ENCODE data around the gene ZNF138.

Gene ZNF138

DNA sequence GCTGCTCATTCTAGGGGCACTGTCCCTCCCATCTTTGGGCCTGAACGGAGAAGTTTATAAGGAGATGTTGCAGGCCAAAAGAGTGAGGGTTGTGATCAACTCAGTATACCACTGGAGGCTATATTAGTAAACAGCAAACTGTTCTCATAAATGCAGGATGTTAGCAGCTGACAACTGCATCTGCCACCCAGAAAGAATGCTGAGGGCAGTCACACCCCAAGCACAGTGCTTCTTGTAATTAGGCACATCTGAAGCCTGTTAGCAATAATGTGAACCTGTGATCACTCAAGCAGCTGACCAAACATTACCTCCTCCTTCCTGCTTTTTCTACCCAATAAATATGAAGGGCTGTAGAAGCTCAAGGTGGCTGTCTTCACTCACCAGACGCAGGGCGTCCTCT lies 38.4 kb upstream of the ZNF138 start:
- H3K36me3 ChIP-seq (ENCODE audit: control insufficient read depth in 2 of 2, insufficient read depth in 1 of 2, low read length in 2 of 2) = no peaks in the 10 kb centered on the region
- no peaks in the 10 kb centered on the region for H3K9me3 ChIP-seq (ENCODE audit: control insufficient read depth, insufficient read depth, low read depth, low read length)
- H3K27ac ChIP-seq (ENCODE audit: extremely low read depth, low read depth, low read length) = no peak overlapping the region
- ChIA-PET POLR2A (no interaction called here), CTCF (no interaction called here)
- TF ChIP-seq MYNN (tag by site-specific recombination; IDR thresholded peaks at IDR 0.05; ENCODE audit: borderline replicate concordance) (no peak), KLF1 (tag by site-specific recombination; IDR thresholded peaks at IDR 0.05) (no peak), ZNF629 (tag by site-specific recombination; IDR thresholded peaks at IDR 0.05) (no peak), ZNF664 (tag by site-specific recombination; IDR thresholded peaks at IDR 0.05) (no peak), ZNF596 (tag by site-specific recombination; IDR thresholded peaks at IDR 0.05) (no peak), OVOL3 (tag by site-specific recombination; IDR thresholded peaks at IDR 0.05) (no peak), ZNF677 (tag by site-specific recombination; IDR thresholded peaks at IDR 0.05) (no peak), ZNF529 (tag by site-specific recombination; IDR thresholded peaks at IDR 0.05; ENCODE audit: insufficient replicate concordance) (no peak)
- TF ChIP-seq, protein P1, sequence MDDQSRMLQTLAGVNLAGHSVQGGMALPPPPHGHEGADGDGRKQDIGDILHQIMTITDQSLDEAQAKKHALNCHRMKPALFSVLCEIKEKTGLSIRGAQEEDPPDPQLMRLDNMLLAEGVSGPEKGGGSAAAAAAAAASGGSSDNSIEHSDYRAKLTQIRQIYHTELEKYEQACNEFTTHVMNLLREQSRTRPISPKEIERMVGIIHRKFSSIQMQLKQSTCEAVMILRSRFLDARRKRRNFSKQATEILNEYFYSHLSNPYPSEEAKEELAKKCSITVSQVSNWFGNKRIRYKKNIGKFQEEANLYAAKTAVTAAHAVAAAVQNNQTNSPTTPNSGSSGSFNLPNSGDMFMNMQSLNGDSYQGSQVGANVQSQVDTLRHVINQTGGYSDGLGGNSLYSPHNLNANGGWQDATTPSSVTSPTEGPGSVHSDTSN (CRISPR knock-in tag; IDR thresholded peaks at IDR 0.05) = no peak
- no peaks in the 10 kb centered on the region for H3K4me1 ChIP-seq (ENCODE audit: control insufficient read depth, insufficient read depth, low read length)
- H3K4me3 ChIP-seq (ENCODE audit: low read depth, low read length) = no peak overlapping the region

DNA sequence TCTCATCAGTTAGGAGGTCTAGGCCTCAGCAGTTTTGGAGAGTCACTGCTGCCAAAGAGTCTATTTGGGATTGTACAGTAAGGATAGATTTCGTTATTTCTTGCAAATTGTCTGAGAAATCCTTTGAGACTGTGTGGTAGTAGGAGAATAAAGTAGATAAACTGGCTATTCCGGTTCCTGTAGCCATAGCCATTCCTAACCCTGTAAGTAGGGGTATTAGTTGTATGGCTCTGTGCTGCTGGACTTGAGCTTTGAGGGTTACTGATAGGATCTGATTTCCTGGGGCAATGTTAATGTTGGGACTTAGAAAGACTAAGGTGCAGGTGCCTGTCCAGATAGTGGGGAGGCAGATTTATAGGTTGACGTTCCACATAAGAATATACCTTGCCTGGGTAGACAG lies 36.1 kb upstream of the ZNF138 start:
- Histone ChIP-seq H3K4me1 (ENCODE audit: control insufficient read depth, insufficient read depth, low read length) (no peaks in the 10 kb centered on the region), H3K4me3 (ENCODE audit: low read depth, low read length) (no peak overlapping the region), H3K9me3 (ENCODE audit: control insufficient read depth, insufficient read depth, low read depth, low read length) (no peaks in the 10 kb centered on the region), H3K36me3 (ENCODE audit: control insufficient read depth in 2 of 2, insufficient read depth in 1 of 2, low read length in 2 of 2) (no peaks in the 10 kb centered on the region), H3K27ac (ENCODE audit: extremely low read depth, low read depth, low read length) (no peak overlapping the region)
- ChIA-PET CTCF (no interaction called here), POLR2A (no interaction called here)
- no peak for TF ChIP-seq ZNF707 (tag by site-specific recombination; IDR thresholded peaks at IDR 0.05)
- TF ChIP-seq ZNF404 (tag by site-specific recombination; IDR thresholded peaks at IDR 0.05) = no peak
- TF ChIP-seq ZNF324 (tag by site-specific recombination; IDR thresholded peaks at IDR 0.05) = no peak
- no peak for TF ChIP-seq TCF7L2 (IDR thresholded peaks at IDR 0.05; ENCODE audit: borderline replicate concordance, low read depth, low read length)
- TF ChIP-seq BCL11A (tag by site-specific recombination; IDR thresholded peaks at IDR 0.05; ENCODE audit: low read depth) = no peak
- no peak for TF ChIP-seq KLF10 (tag by site-specific recombination; IDR thresholded peaks at IDR 0.05)
- no peak for TF ChIP-seq ZNF391 (tag by site-specific recombination; IDR thresholded peaks at IDR 0.05; ENCODE audit: borderline replicate concordance, low read depth)
- no peak for TF ChIP-seq ZNF423 (tag by site-specific recombination; IDR thresholded peaks at IDR 0.05)
- TF ChIP-seq ZFP3 (tag by site-specific recombination; IDR thresholded peaks at IDR 0.05; ENCODE audit: low read depth) = no peak
- TF ChIP-seq ZNF354C (tag by site-specific recombination; IDR thresholded peaks at IDR 0.05; ENCODE audit: borderline replicate concordance, low read depth) = no peak
- TF ChIP-seq ZNF221 (tag by site-specific recombination; IDR thresholded peaks at IDR 0.05; ENCODE audit: borderline replicate concordance) = no peak
- TF ChIP-seq ZNF138 (tag by site-specific recombination; IDR thresholded peaks at IDR 0.05; ENCODE audit: borderline replicate concordance) = no peak
- no peak for TF ChIP-seq SETDB1 (IDR thresholded peaks at IDR 0.05; ENCODE audit: insufficient read length, low read length)
- no peak for TF ChIP-seq ZNF169 (tag by site-specific recombination; IDR thresholded peaks at IDR 0.05)
- TF ChIP-seq FEZF1 (tag by site-specific recombination; IDR thresholded peaks at IDR 0.05) = no peak

DNA sequence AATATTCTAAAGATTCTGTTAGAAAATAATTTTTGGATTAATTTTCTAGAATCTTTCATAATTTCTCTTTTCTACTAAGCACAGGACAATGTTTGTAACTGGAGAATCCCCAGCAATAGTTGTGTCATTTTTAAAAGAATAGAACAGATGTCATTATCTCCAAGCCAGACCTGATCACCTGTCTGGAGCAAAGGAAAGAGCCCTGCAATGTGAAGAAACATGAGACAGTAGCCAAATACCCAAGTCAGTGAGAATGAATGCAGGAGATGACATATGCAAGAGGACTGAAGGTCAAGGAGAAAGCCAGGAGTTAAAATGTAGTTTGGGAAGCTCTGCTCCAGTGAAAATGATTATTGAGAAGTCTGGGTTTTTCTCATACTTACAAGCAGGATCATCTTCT lies 25.4 kb upstream of the ZNF138 start:
- no peaks in the 10 kb centered on the region for H3K4me1 ChIP-seq (ENCODE audit: control insufficient read depth, insufficient read depth, low read length)
- ChIA-PET CTCF (no interaction called here), POLR2A (no interaction called here)
- no peak overlapping the region for H3K27ac ChIP-seq (ENCODE audit: extremely low read depth, low read depth, low read length)
- no peak overlapping the region for H3K4me3 ChIP-seq (ENCODE audit: low read depth, low read length)
- H3K36me3 ChIP-seq (ENCODE audit: control insufficient read depth in 2 of 2, insufficient read depth in 1 of 2, low read length in 2 of 2) = no peaks in the 10 kb centered on the region
- no peaks in the 10 kb centered on the region for H3K9me3 ChIP-seq (ENCODE audit: control insufficient read depth, insufficient read depth, low read depth, low read length)
- TF ChIP-seq ZNF211 (tag by site-specific recombination; IDR thresholded peaks at IDR 0.05; ENCODE audit: low read depth) (no peak), ZNF184 (tag by site-specific recombination; IDR thresholded peaks at IDR 0.05) (no peak), ZBTB8A (tag by site-specific recombination; IDR thresholded peaks at IDR 0.05) (no peak), ZNF324 (tag by site-specific recombination; IDR thresholded peaks at IDR 0.05) (no peak), ZNF76 (tag by site-specific recombination; IDR thresholded peaks at IDR 0.05; ENCODE audit: borderline replicate concordance, low read depth) (no peak), WT1 (tag by site-specific recombination; IDR thresholded peaks at IDR 0.05) (no peak), ZNF138 (tag by site-specific recombination; IDR thresholded peaks at IDR 0.05; ENCODE audit: borderline replicate concordance) (no peak), ZNF776 (tag by site-specific recombination; IDR thresholded peaks at IDR 0.05; ENCODE audit: borderline replicate concordance) (no peak)
- TF ChIP-seq, protein P2, sequence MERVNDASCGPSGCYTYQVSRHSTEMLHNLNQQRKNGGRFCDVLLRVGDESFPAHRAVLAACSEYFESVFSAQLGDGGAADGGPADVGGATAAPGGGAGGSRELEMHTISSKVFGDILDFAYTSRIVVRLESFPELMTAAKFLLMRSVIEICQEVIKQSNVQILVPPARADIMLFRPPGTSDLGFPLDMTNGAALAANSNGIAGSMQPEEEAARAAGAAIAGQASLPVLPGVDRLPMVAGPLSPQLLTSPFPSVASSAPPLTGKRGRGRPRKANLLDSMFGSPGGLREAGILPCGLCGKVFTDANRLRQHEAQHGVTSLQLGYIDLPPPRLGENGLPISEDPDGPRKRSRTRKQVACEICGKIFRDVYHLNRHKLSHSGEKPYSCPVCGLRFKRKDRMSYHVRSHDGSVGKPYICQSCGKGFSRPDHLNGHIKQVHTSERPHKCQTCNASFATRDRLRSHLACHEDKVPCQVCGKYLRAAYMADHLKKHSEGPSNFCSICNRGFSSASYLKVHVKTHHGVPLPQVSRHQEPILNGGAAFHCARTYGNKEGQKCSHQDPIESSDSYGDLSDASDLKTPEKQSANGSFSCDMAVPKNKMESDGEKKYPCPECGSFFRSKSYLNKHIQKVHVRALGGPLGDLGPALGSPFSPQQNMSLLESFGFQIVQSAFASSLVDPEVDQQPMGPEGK (tag by site-specific recombination; IDR thresholded peaks at IDR 0.05) = no peak

Data from HEK293 (cell line).